K562 (cell line): ENCODE measurements around the gene NES. TPM values are rescaled to one million over a fixed set of nuclear protein-coding genes. Genes with fewer than 3 reads are reported as not detected.

Experiments used
- polyA plus RNA-seq, 8 experiments: library from polyadenylated mRNA; depleted of rRNA in 4 of 8; stranded (reverse) in 5 of 8; unstranded in 3 of 8; fragments of >200 nt; fragmentation: Nextera tagmentation in 2 of 8; fragmentation: Illumina TruSeq in 1 of 8; extraction: Ambion mirVana in 2 of 8; extraction: Trizol in 1 of 8; gene quantifications; 2 replicates each; pipeline versions ENCODE4 v1.2.1 to v1.2.3, GENCODE V29; 2011 to 2014; ENCODE audit warnings: inconsistent platforms in 1 of 8, missing spikeins in 1 of 8
- total RNA-seq, 7 experiments: library from RNA; depleted of rRNA in 6 of 7; stranded (reverse); fragments of >200 nt in 6 of 7; fragmentation: Illumina TruSeq in 2 of 7; extraction: Trizol in 2 of 7; gene quantifications; 2 replicates each; pipeline versions ENCODE4 v1.2.1 to v1.2.3, GENCODE V29; 2011 to 2021; ENCODE audit warnings: low replicate concordance in 1 of 7
- TF ChIP-seq, protein P1 (sequence below): fragments of 450-650 bp; IDR thresholded peaks from 2 replicates; pipeline ENCODE4 v1.7.1; 2018; ENCODE audit warnings: mild to moderate bottlenecking, low read depth; ENCODE audit not compliant: partially characterized antibody
- TF ChIP-seq, protein P2 (sequence below): fragments of 450-650 bp; formaldehyde crosslinking; conservative IDR thresholded peaks from 2 replicates; pipeline ENCODE4 v1.4.0; 2022; ENCODE audit warnings: mild to moderate bottlenecking, missing genetic modification characterization
- TF ChIP-seq, protein P3 (sequence below): fragments of 250-450 bp; sonication (Bioruptor Pico); IDR thresholded peaks from 2 replicates; pipeline ENCODE4 v1.5.0; 2021; ENCODE audit warnings: mild to moderate bottlenecking, borderline replicate concordance

Gene NES
- total and polyA plus RNA-seq, 9 of the 15 experiments (the other 6 are each of a cell fraction or from before 2014, with no cell fraction given), result 0.10 to 8.6 (median 4.2) TPM

DNA sequence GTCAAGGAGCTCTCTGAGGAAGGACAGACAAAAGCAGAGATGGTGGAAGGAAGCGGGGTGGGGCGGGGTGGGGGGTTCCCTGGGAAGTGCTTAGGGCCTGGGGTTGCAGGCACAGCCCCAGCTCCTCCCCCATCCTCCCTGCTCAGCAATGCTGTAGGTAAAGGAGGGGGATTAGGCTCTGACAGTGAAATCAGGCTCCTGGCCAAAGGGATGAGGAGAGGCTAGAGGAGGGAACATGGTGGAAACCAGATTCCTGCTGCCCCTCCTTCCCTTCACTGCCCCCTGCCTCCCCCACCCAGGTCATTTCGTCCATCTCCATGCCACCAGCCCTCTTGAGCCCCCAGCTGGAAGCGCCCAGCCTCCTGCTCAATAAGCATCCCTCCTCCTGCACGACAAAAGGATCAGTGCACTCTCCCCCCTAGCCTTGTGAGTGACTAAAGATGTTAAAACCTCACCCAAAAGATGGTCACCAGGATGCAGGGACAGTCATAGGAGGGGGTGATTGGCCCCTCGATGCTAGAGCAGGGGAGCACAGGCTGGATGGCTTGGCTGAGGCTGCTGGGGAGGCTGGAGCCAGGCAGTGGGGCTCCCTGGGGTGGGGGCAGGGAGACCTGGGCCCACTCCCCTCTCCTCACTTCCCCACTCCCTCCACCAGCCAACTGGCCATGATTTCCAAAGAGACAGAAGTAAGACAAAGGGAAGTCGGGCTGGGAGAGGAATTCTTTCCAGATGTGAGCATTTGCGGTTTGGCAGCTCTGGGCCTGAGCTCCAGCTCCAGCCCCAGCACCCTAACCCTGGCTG lies 30.4 kb upstream of the NES start (continued):
- TF ChIP-seq, protein P1, sequence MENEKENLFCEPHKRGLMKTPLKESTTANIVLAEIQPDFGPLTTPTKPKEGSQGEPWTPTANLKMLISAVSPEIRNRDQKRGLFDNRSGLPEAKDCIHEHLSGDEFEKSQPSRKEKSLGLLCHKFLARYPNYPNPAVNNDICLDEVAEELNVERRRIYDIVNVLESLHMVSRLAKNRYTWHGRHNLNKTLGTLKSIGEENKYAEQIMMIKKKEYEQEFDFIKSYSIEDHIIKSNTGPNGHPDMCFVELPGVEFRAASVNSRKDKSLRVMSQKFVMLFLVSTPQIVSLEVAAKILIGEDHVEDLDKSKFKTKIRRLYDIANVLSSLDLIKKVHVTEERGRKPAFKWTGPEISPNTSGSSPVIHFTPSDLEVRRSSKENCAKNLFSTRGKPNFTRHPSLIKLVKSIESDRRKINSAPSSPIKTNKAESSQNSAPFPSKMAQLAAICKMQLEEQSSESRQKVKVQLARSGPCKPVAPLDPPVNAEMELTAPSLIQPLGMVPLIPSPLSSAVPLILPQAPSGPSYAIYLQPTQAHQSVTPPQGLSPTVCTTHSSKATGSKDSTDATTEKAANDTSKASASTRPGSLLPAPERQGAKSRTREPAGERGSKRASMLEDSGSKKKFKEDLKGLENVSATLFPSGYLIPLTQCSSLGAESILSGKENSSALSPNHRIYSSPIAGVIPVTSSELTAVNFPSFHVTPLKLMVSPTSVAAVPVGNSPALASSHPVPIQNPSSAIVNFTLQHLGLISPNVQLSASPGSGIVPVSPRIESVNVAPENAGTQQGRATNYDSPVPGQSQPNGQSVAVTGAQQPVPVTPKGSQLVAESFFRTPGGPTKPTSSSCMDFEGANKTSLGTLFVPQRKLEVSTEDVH, result no peak
- TF ChIP-seq, protein P2, sequence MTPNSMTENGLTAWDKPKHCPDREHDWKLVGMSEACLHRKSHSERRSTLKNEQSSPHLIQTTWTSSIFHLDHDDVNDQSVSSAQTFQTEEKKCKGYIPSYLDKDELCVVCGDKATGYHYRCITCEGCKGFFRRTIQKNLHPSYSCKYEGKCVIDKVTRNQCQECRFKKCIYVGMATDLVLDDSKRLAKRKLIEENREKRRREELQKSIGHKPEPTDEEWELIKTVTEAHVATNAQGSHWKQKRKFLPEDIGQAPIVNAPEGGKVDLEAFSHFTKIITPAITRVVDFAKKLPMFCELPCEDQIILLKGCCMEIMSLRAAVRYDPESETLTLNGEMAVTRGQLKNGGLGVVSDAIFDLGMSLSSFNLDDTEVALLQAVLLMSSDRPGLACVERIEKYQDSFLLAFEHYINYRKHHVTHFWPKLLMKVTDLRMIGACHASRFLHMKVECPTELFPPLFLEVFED, result no peak
- TF ChIP-seq, protein P3, sequence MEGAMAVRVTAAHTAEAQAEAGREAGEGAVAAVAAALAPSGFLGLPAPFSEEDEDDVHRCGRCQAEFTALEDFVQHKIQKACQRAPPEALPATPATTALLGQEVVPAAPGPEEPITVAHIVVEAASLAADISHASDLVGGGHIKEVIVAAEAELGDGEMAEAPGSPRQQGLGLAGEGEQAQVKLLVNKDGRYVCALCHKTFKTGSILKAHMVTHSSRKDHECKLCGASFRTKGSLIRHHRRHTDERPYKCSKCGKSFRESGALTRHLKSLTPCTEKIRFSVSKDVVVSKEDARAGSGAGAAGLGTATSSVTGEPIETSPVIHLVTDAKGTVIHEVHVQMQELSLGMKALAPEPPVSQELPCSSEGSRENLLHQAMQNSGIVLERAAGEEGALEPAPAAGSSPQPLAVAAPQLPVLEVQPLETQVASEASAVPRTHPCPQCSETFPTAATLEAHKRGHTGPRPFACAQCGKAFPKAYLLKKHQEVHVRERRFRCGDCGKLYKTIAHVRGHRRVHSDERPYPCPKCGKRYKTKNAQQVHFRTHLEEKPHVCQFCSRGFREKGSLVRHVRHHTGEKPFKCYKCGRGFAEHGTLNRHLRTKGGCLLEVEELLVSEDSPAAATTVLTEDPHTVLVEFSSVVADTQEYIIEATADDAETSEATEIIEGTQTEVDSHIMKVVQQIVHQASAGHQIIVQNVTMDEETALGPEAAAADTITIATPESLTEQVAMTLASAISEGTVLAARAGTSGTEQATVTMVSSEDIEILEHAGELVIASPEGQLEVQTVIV (CRISPR knock-in tag), result no peak
